ENCODE data around the gene EZH2.

Gene EZH2

DNA sequence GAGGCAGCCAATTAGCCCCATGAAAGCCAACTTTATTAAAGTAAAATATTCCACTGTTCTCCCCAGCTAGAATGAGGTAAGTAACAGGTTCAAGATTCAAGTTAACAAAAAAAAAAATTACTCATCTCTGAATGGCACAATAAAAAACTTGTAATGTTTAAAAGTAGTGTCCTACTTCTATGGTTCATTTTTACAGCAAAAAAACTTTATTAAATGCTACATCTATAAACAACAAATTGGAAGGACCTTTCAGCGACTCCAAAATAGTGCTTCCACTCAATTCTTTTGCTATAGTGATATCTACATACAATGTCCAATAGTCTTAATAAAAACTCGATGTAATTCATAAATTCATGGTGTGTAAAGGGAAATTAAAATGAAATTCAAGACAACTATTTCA is 59.2 kb downstream of the EZH2 start:
- no peaks in the 10 kb centered on the region for H3K4me1 ChIP-seq (ENCODE audit: insufficient read depth, low read length)
- DNase-seq (no peak), ATAC-seq (ENCODE audit: insufficient read depth, low read depth) (no peak)
- no peak overlapping the region for H3K27ac ChIP-seq (ENCODE audit: low read length)
- no peak overlapping the region for H3K4me2 ChIP-seq (ENCODE audit: insufficient read depth, low read length)
- no peak overlapping the region for H2AFZ ChIP-seq (ENCODE audit: low read depth, low read length)
- H4K20me1 ChIP-seq (ENCODE audit: insufficient read depth, low read length): peaks cover 11% of the 10 kb centered on the region; the same call in 1 of the 2 replicates
- no peak for TF ChIP-seq CTCF (IDR thresholded peaks at IDR 0.05; ENCODE audit: borderline replicate concordance, extremely low read depth, low read length, poor library complexity, severe bottlenecking)
- no peak for TF ChIP-seq EZH2 (IDR thresholded peaks at IDR 0.05; ENCODE audit: borderline replicate concordance, low read depth, low read length, severe bottlenecking)
- no peaks in the 10 kb centered on the region for H3K9me3 ChIP-seq (ENCODE audit: insufficient read depth, low read length, severe bottlenecking)
- no peak overlapping the region for H3K9ac ChIP-seq (ENCODE audit: low read depth, low read length)
- H3K27me3 ChIP-seq (ENCODE audit: insufficient read depth, low read length, poor library complexity): no peaks in the 10 kb centered on the region
- peaks cover 59% of the 10 kb centered on the region for H3K79me2 ChIP-seq (ENCODE audit: insufficient read depth, low read length)
- no peak overlapping the region for H3K4me3 ChIP-seq (ENCODE audit: low read depth in 1 of 2, low read length in 2 of 2)
- H3K36me3 ChIP-seq (ENCODE audit: insufficient read depth, low read length): peaks cover 84% of the 10 kb centered on the region

- Histone ChIP-seq H3K79me2 (ENCODE audit: insufficient read depth, low read length) (peaks cover 44% of the 10 kb centered on the region), H3K27ac (ENCODE audit: low read length) (no peak overlapping the region), H3K4me3 (ENCODE audit: low read depth in 1 of 2, low read length in 2 of 2) (no peak overlapping the region), H4K20me1 (ENCODE audit: insufficient read depth, low read length) (peaks cover 8% of the 10 kb centered on the region; the same call in 1 of the 2 replicates), H2AFZ (ENCODE audit: low read depth, low read length) (no peak overlapping the region), H3K4me2 (ENCODE audit: insufficient read depth, low read length) (no peak overlapping the region), H3K36me3 (ENCODE audit: insufficient read depth, low read length) (peaks cover 84% of the 10 kb centered on the region), H3K27me3 (ENCODE audit: insufficient read depth, low read length, poor library complexity) (no peaks in the 10 kb centered on the region), H3K9ac (ENCODE audit: low read depth, low read length) (no peak overlapping the region), H3K9me3 (ENCODE audit: insufficient read depth, low read length, severe bottlenecking) (no peaks in the 10 kb centered on the region), H3K4me1 (ENCODE audit: insufficient read depth, low read length) (no peaks in the 10 kb centered on the region)
- DNase-seq (no peak), ATAC-seq (ENCODE audit: insufficient read depth, low read depth) (peak; percentile 22; the same call in 1 of the 3 replicates)
- TF ChIP-seq CTCF (IDR thresholded peaks at IDR 0.05; ENCODE audit: borderline replicate concordance, extremely low read depth, low read length, poor library complexity, severe bottlenecking): no peak
Measured at GRCh38 chr7:148821422-148821821, 62.7 kb downstream of the EZH2 start.

- no peak overlapping the region for H3K27ac ChIP-seq (ENCODE audit: low read length)
- H3K9ac ChIP-seq (ENCODE audit: low read depth, low read length): no peak overlapping the region
- no peak overlapping the region for H2AFZ ChIP-seq (ENCODE audit: low read depth, low read length)
- H4K20me1 ChIP-seq (ENCODE audit: insufficient read depth, low read length): peaks cover 5% of the 10 kb centered on the region; the same call in 1 of the 2 replicates
- H3K4me2 ChIP-seq (ENCODE audit: insufficient read depth, low read length): no peak overlapping the region
- ATAC-seq (ENCODE audit: insufficient read depth, low read depth): no peak
- H3K79me2 ChIP-seq (ENCODE audit: insufficient read depth, low read length): peaks cover 35% of the 10 kb centered on the region
- no peak overlapping the region for H3K4me3 ChIP-seq (ENCODE audit: low read depth in 1 of 2, low read length in 2 of 2)
- no peaks in the 10 kb centered on the region for H3K27me3 ChIP-seq (ENCODE audit: insufficient read depth, low read length, poor library complexity)
- no peaks in the 10 kb centered on the region for H3K4me1 ChIP-seq (ENCODE audit: insufficient read depth, low read length)
- TF ChIP-seq CTCF (IDR thresholded peaks at IDR 0.05; ENCODE audit: borderline replicate concordance, extremely low read depth, low read length, poor library complexity, severe bottlenecking) (no peak), EZH2 (IDR thresholded peaks at IDR 0.05; ENCODE audit: borderline replicate concordance, low read depth, low read length, severe bottlenecking) (no peak)
- H3K36me3 ChIP-seq (ENCODE audit: insufficient read depth, low read length): peaks cover 85% of the 10 kb centered on the region
- DNase-seq: no peak
- no peaks in the 10 kb centered on the region for H3K9me3 ChIP-seq (ENCODE audit: insufficient read depth, low read length, severe bottlenecking)
Measured at GRCh38 chr7:148819697-148820360, 64.3 kb downstream of the EZH2 start.

Data from DND-41 (cell line).